HCT116 (cell line): ENCODE measurements around the gene EML4. TPM values are rescaled to one million over a fixed set of nuclear protein-coding genes. Genes with fewer than 3 reads are reported as not detected.

Experiments
- ATAC-seq: fragments of 200-7000 bp; cut with Tn5 transposase; 2 replicates; pipeline ENCODE4 v1.9.1; 2020; ENCODE audit warnings: mild to moderate bottlenecking, moderate library complexity
- BruUV-seq: library from RNA; stranded (reverse); fragments of 400-500 nt; replicated peaks from 2 replicates; lab custom pipeline; 2021; lab: Mats Ljungman, UMichigan
- CTCF ChIA-PET: fragments of 300-600 bp; sonication (Branson Sonifier 250); formaldehyde crosslinking; loops from one replicate; lab custom pipeline; 2021; ENCODE audit warnings: antibody characterized with exemption; lab: Charles Lee
- POLR2A ChIA-PET: fragments of 300-600, 350-600 bp; sonication (Branson Sonifier 250); formaldehyde crosslinking; loops from one replicate; lab custom pipeline; 2021; ENCODE audit warnings: antibody characterized with exemption; lab: Charles Lee
- RAD21 ChIA-PET, 2 experiments: fragments of 300-600 bp; sonication (Branson Sonifier 250); formaldehyde crosslinking; loops; one replicate each; lab custom pipeline; 2023; ENCODE audit warnings: low total read pairs in 2 of 2; ENCODE audit not compliant: uncharacterized antibody in 2 of 2, unreplicated experiment in 2 of 2, low non-redundant PET in 1 of 2; lab: Charles Lee
- DNase-seq: peaks from one replicate; pipeline ENCODE4 v3.0.0-alpha.2; 2010; ENCODE audit warnings: low read depth, low spot score
- H2AFZ ChIP-seq: fragments of 200-600 bp; shearing (Covaris generic), sonication (generic); 2 replicates; pipeline ENCODE4 v1.6.1; 2017; ENCODE audit warnings: low read depth, mixed run types, mixed read lengths, antibody characterized with exemption, low read length; ENCODE audit not compliant: poor library complexity, severe bottlenecking
- H3K27ac ChIP-seq: 2 replicates; pipeline ENCODE4 v1.5.1; 2012; ENCODE audit warnings: low read depth, low read length
- H3K27me3 ChIP-seq: fragments of 200-600 bp; sonication (generic); 2 replicates; pipeline ENCODE4 v1.6.1; 2016; ENCODE audit warnings: mixed run types, low read length, mixed read lengths; ENCODE audit not compliant: insufficient read depth
- H3K36me3 ChIP-seq, 2 experiments: fragments of 200-500 bp in 1 of 2; fragments of 200-600 bp in 1 of 2; sonication (Bioruptor generic) in 1 of 2; sonication (generic) in 1 of 2; 2 replicates each; pipeline versions ENCODE4 v1.5.1 to v1.6.1; 2014 to 2016; ENCODE audit warnings: low read length in 2 of 2, inconsistent platforms in 1 of 2, mixed read lengths in 1 of 2, mixed run types in 1 of 2; ENCODE audit not compliant: insufficient read depth in 2 of 2, control insufficient read depth in 1 of 2
- H3K4me1 ChIP-seq, 2 experiments: fragments of 200-600 bp in 1 of 2; sonication (generic) in 1 of 2; 2 replicates each; pipeline versions ENCODE4 v1.5.1 to v1.6.1; 2012 to 2017; ENCODE audit warnings: low read length in 2 of 2, inconsistent platforms in 1 of 2, mild to moderate bottlenecking in 1 of 2, mixed read lengths in 1 of 2, mixed run types in 1 of 2, moderate library complexity in 1 of 2; ENCODE audit not compliant: insufficient read depth in 2 of 2, control insufficient read depth in 1 of 2
- H3K4me2 ChIP-seq: fragments of 200-600 bp; sonication (generic); 2 replicates; pipeline ENCODE4 v1.6.1; 2017; ENCODE audit warnings: mixed run types, low read length, mixed read lengths
- H3K4me3 ChIP-seq, 2 experiments: fragments of 200-600 bp in 1 of 2; sonication (generic) in 1 of 2; replicated peaks in 1 of 2; 2 replicates each; pipeline ENCODE4 v1.5.1; 2011 to 2016; ENCODE audit warnings: low read length in 2 of 2, control low read depth in 1 of 2, low read depth in 1 of 2, mild to moderate bottlenecking in 1 of 2, mixed read lengths in 1 of 2, mixed run types in 1 of 2
- H3K79me2 ChIP-seq: fragments of 200-600 bp; sonication (generic); 2 replicates; pipeline ENCODE4 v1.6.1; 2017; ENCODE audit warnings: mild to moderate bottlenecking, mixed run types, low read length, moderate library complexity, mixed read lengths; ENCODE audit not compliant: insufficient read depth
- H3K9ac ChIP-seq: fragments of 200-600 bp; sonication (generic); 2 replicates; pipeline ENCODE4 v1.6.1; 2016; ENCODE audit warnings: low read length, mixed read lengths
- H3K9me2 ChIP-seq: fragments of 200-600 bp; sonication (generic), shearing (Covaris generic); 2 replicates; pipeline ENCODE4 v1.6.1; 2017; ENCODE audit warnings: mixed run types, mild to moderate bottlenecking, moderate library complexity; ENCODE audit not compliant: insufficient read depth
- H3K9me3 ChIP-seq, 2 experiments: fragments of 200-500 bp in 1 of 2; fragments of 200-600 bp in 1 of 2; sonication (Bioruptor generic) in 1 of 2; sonication (generic) in 1 of 2; 2 replicates each; pipeline ENCODE4 v1.6.1; 2014 to 2017; ENCODE audit warnings: low read length in 2 of 2, mixed read lengths in 2 of 2, inconsistent platforms in 1 of 2, low read depth in 1 of 2, mild to moderate bottlenecking in 1 of 2, mixed run types in 1 of 2, moderate library complexity in 1 of 2; ENCODE audit not compliant: control insufficient read depth in 1 of 2, insufficient read depth in 1 of 2
- H4K20me1 ChIP-seq: fragments of 200-600 bp; sonication (generic), shearing (Covaris generic); 2 replicates; pipeline ENCODE4 v1.6.1; 2017; ENCODE audit warnings: mixed run types, mild to moderate bottlenecking, moderate library complexity; ENCODE audit not compliant: insufficient read depth
- CBX3 ChIP-seq: IDR thresholded peaks from 2 replicates; pipeline ENCODE4 v1.6.1; 2012; ENCODE audit warnings: low read depth
- CEBPB ChIP-seq: IDR thresholded peaks from 2 replicates; pipeline ENCODE4 v1.6.1; 2012; ENCODE audit warnings: low read depth
- EGR1 ChIP-seq: IDR thresholded peaks from 2 replicates; pipeline ENCODE4 v1.6.1; 2012; ENCODE audit warnings: low read depth
- ELF1 ChIP-seq: IDR thresholded peaks from 2 replicates; pipeline ENCODE4 v1.6.1; 2012; ENCODE audit warnings: low read depth, borderline replicate concordance
- EZH2 ChIP-seq: fragments of 200-600 bp; sonication (generic); IDR thresholded peaks from 2 replicates; pipeline ENCODE4 v1.6.1; 2017; ENCODE audit warnings: antibody characterized with exemption, mixed run types
- FOSL1 ChIP-seq: IDR thresholded peaks from 2 replicates; pipeline ENCODE4 v1.6.1; 2012; ENCODE audit warnings: low read depth
- JUND ChIP-seq: IDR thresholded peaks from 2 replicates; pipeline ENCODE4 v1.6.1; 2012
- RAD21 ChIP-seq: IDR thresholded peaks from 2 replicates; pipeline ENCODE4 v1.6.1; 2012; ENCODE audit warnings: low read depth, mild to moderate bottlenecking
- SIN3A ChIP-seq: IDR thresholded peaks from 2 replicates; pipeline ENCODE4 v1.6.1; 2012; ENCODE audit warnings: low read depth
- SP1 ChIP-seq: IDR thresholded peaks from 2 replicates; pipeline ENCODE4 v1.6.1; 2012; ENCODE audit warnings: low read depth
- SRF ChIP-seq: IDR thresholded peaks from 2 replicates; pipeline ENCODE4 v1.6.1; 2012; ENCODE audit warnings: low read depth
- YY1 ChIP-seq: IDR thresholded peaks from 2 replicates; pipeline ENCODE4 v1.6.1; 2011; ENCODE audit warnings: low read length, low read depth, moderate library complexity, mild to moderate bottlenecking; ENCODE audit not compliant: insufficient replicate concordance; ENCODE audit errors: extremely low read depth
- ZFX ChIP-seq: fragments of 450-650 bp; IDR thresholded peaks from 2 replicates; pipeline ENCODE4 v1.6.1; 2017
- ZNF274 ChIP-seq: fragments of 200-500 bp; sonication (Bioruptor generic); IDR thresholded peaks from 2 replicates; pipeline ENCODE4 v1.6.1; 2014; ENCODE audit warnings: mild to moderate bottlenecking, low read depth, low read length, inconsistent platforms
- intact Hi-C: fragments of 100-400 bp; cut with micrococcal nuclease; formaldehyde crosslinking; loops from 2 replicates; pipeline ENCODE4 v1.10.0; 2022
- total RNA-seq: library from RNA; stranded (reverse); gene quantifications from one replicate; pipeline ENCODE4 v1.2.1, GENCODE V29; 2021; ENCODE audit not compliant: unreplicated experiment
- TF ChIP-seq, protein P1 (sequence below), 3 experiments: fragments of 200-600 bp in 1 of 3; sonication (generic) in 1 of 3; IDR thresholded peaks in 2 of 3; conservative IDR thresholded peaks in 1 of 3; 2 replicates each; pipeline ENCODE4 v1.5.1; 2012 to 2017; ENCODE audit warnings: low read depth in 2 of 3, low read length in 2 of 3, antibody characterized with exemption in 1 of 3, borderline replicate concordance in 1 of 3, control low read depth in 1 of 3, mild to moderate bottlenecking in 1 of 3, mixed read lengths in 1 of 3, mixed run types in 1 of 3, moderate library complexity in 1 of 3; ENCODE audit not compliant: insufficient read depth in 1 of 3
- TF ChIP-seq, protein P2 (sequence below): IDR thresholded peaks from 2 replicates; pipeline ENCODE4 v1.6.1; 2011; ENCODE audit warnings: mild to moderate bottlenecking, low read length, moderate library complexity; ENCODE audit not compliant: insufficient replicate concordance; ENCODE audit errors: extremely low read depth
- TF ChIP-seq, protein P3 (sequence below): IDR thresholded peaks from 2 replicates; pipeline ENCODE4 v1.6.1; 2012; ENCODE audit warnings: low read depth

Gene EML4
- total RNA-seq, 1 experiment from 2014 or later: 53.5 TPM

DNA sequence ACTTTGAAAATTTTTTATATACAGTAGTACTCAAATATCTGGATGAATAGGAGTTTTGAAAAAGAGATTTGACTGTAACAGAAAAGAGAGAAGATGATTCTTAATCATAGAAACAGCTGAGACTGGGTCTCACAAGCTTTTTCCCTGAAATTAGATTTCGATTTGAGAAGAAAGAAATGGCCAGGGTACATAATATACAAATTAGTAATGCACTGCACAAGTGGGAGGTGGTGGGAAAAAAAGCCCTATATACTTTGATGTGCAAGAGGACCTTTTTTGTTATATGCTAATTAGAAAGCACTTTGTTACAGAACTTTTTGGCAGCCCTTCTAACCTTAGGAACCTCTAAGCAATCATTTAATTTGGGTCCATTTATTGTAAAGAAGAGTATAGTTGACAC, 62.9 kb downstream of the EML4 start:
- H2AFZ ChIP-seq: no peak overlapping the region
- no peaks in the 10 kb centered on the region for H3K4me1 ChIP-seq
- H3K9me3 ChIP-seq: no peaks in the 10 kb centered on the region
- POLR2A ChIA-PET: no interaction called here
- no peaks in the 10 kb centered on the region for H3K27me3 ChIP-seq
- intact Hi-C loops: no loop called here
- TF ChIP-seq ZNF274: no peak
- TF ChIP-seq, protein P1, sequence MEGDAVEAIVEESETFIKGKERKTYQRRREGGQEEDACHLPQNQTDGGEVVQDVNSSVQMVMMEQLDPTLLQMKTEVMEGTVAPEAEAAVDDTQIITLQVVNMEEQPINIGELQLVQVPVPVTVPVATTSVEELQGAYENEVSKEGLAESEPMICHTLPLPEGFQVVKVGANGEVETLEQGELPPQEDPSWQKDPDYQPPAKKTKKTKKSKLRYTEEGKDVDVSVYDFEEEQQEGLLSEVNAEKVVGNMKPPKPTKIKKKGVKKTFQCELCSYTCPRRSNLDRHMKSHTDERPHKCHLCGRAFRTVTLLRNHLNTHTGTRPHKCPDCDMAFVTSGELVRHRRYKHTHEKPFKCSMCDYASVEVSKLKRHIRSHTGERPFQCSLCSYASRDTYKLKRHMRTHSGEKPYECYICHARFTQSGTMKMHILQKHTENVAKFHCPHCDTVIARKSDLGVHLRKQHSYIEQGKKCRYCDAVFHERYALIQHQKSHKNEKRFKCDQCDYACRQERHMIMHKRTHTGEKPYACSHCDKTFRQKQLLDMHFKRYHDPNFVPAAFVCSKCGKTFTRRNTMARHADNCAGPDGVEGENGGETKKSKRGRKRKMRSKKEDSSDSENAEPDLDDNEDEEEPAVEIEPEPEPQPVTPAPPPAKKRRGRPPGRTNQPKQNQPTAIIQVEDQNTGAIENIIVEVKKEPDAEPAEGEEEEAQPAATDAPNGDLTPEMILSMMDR (IDR thresholded peaks at IDR 0.05 in 2 of 3, conservative IDR thresholded peaks at IDR 0.05 in 1 of 3; ENCODE audit: borderline replicate concordance in 1 of 3, insufficient read depth in 1 of 3, low read depth in 2 of 3, low read length in 2 of 3): no peak
- TF ChIP-seq, protein P2, sequence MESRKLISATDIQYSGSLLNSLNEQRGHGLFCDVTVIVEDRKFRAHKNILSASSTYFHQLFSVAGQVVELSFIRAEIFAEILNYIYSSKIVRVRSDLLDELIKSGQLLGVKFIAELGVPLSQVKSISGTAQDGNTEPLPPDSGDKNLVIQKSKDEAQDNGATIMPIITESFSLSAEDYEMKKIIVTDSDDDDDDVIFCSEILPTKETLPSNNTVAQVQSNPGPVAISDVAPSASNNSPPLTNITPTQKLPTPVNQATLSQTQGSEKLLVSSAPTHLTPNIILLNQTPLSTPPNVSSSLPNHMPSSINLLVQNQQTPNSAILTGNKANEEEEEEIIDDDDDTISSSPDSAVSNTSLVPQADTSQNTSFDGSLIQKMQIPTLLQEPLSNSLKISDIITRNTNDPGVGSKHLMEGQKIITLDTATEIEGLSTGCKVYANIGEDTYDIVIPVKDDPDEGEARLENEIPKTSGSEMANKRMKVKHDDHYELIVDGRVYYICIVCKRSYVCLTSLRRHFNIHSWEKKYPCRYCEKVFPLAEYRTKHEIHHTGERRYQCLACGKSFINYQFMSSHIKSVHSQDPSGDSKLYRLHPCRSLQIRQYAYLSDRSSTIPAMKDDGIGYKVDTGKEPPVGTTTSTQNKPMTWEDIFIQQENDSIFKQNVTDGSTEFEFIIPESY: no peak
- TF ChIP-seq, protein P3, sequence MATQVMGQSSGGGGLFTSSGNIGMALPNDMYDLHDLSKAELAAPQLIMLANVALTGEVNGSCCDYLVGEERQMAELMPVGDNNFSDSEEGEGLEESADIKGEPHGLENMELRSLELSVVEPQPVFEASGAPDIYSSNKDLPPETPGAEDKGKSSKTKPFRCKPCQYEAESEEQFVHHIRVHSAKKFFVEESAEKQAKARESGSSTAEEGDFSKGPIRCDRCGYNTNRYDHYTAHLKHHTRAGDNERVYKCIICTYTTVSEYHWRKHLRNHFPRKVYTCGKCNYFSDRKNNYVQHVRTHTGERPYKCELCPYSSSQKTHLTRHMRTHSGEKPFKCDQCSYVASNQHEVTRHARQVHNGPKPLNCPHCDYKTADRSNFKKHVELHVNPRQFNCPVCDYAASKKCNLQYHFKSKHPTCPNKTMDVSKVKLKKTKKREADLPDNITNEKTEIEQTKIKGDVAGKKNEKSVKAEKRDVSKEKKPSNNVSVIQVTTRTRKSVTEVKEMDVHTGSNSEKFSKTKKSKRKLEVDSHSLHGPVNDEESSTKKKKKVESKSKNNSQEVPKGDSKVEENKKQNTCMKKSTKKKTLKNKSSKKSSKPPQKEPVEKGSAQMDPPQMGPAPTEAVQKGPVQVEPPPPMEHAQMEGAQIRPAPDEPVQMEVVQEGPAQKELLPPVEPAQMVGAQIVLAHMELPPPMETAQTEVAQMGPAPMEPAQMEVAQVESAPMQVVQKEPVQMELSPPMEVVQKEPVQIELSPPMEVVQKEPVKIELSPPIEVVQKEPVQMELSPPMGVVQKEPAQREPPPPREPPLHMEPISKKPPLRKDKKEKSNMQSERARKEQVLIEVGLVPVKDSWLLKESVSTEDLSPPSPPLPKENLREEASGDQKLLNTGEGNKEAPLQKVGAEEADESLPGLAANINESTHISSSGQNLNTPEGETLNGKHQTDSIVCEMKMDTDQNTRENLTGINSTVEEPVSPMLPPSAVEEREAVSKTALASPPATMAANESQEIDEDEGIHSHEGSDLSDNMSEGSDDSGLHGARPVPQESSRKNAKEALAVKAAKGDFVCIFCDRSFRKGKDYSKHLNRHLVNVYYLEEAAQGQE: no peak
- no peak for TF ChIP-seq SIN3A
- TF ChIP-seq FOSL1: no peak
- TF ChIP-seq EZH2: no peak
- no peak for TF ChIP-seq CEBPB
- TF ChIP-seq ZFX: no peak
- TF ChIP-seq SP1: no peak
- TF ChIP-seq RAD21: no peak
- no peak for TF ChIP-seq JUND
- no peak for TF ChIP-seq YY1
- TF ChIP-seq ELF1: no peak
- no peak for TF ChIP-seq CBX3
- TF ChIP-seq SRF: no peak
- TF ChIP-seq EGR1: no peak
- no peaks in the 10 kb centered on the region for H3K9me2 ChIP-seq
- ATAC-seq (no peak), DNase-seq (no peak)
- RAD21 ChIA-PET: no interaction called here
- peaks cover 5% of the 10 kb centered on the region; the same call in 1 of the 2 replicates for H4K20me1 ChIP-seq
- BruUV-seq: no TSS peak
- peaks cover 34% of the 10 kb centered on the region for H3K79me2 ChIP-seq
- H3K27ac ChIP-seq: no peak overlapping the region
- CTCF ChIA-PET: interaction anchor here (0.6 kb wide), 1 partner anchor 792 kb away, joined by 3 read pairs; no protein-coding TSS in a partner anchor
- no peak overlapping the region for H3K4me2 ChIP-seq
- H3K4me3 ChIP-seq: no peak overlapping the region
- H3K9ac ChIP-seq: no peak overlapping the region
- H3K36me3 ChIP-seq: no peaks in the 10 kb centered on the region
